K562 (cell line): ENCODE results near the gene EGLN3. TPM values are rescaled to one million over a fixed set of nuclear protein-coding genes. Genes with fewer than 3 reads are reported as not detected.
A peak's percentile ranks its signal among the peaks of the same experiment; 100 is the strongest.

Experiments used
- CAMTA2 ChIP-seq: fragments of 250-450 bp; sonication (Bioruptor Pico); conservative IDR thresholded peaks from 2 replicates; pipeline ENCODE4 v1.5.1; 2022
- ESRRB ChIP-seq: fragments of 250-450 bp; sonication (Bioruptor Pico); IDR thresholded peaks from 2 replicates; pipeline ENCODE4 v1.5.0; 2020; ENCODE audit warnings: mild to moderate bottlenecking, moderate library complexity, borderline replicate concordance
- FIP1L1 ChIP-seq: fragments of 200-400 bp; formaldehyde crosslinking; IDR thresholded peaks from 2 replicates; pipeline ENCODE4 v1.6.1; 2018; ENCODE audit warnings: mild to moderate bottlenecking, low read depth, low read length; ENCODE audit not compliant: poor library complexity, severe bottlenecking
- GMEB1 ChIP-seq: fragments of 250-450 bp; sonication (Bioruptor Pico); IDR thresholded peaks from 2 replicates; pipeline ENCODE4 v1.4.0; 2020; ENCODE audit warnings: mild to moderate bottlenecking
- HDAC1 ChIP-seq, 2 experiments: fragments of 450-650 bp; IDR thresholded peaks; 2 replicates each; pipeline ENCODE4 v1.6.1; 2016 to 2017; ENCODE audit warnings: inconsistent platforms in 1 of 2, mild to moderate bottlenecking in 1 of 2, moderate library complexity in 1 of 2
- JUND ChIP-seq, 2 experiments: IDR thresholded peaks; 2 replicates in 1 of 2; 3 replicates in 1 of 2; pipeline ENCODE4 v1.6.1; 2011; ENCODE audit warnings: borderline replicate concordance in 2 of 2, low read depth in 2 of 2, low read length in 2 of 2, improper control_type of control experiment in 1 of 2, missing biosample characterization in 1 of 2, missing genetic modification characterization in 1 of 2, missing genetic modification reagents in 1 of 2
- L3MBTL2 ChIP-seq: fragments of 450-650 bp; IDR thresholded peaks from 2 replicates; pipeline ENCODE4 v1.6.1; 2016; ENCODE audit warnings: mild to moderate bottlenecking, moderate library complexity
- PML ChIP-seq: IDR thresholded peaks from 2 replicates; pipeline ENCODE4 v1.6.1; 2012; ENCODE audit warnings: low read length, inconsistent platforms
- POLR2G ChIP-seq: fragments of 200-400 bp; formaldehyde crosslinking; IDR thresholded peaks from 2 replicates; pipeline ENCODE4 v1.6.1; 2017; ENCODE audit warnings: low read depth, mild to moderate bottlenecking, antibody characterized with exemption, low read length, moderate library complexity
- RB1 ChIP-seq: fragments of 450-650 bp; IDR thresholded peaks from 2 replicates; pipeline ENCODE4 v1.6.1; 2017; ENCODE audit warnings: low read depth, mild to moderate bottlenecking
- SRSF3 ChIP-seq: fragments of 200-400 bp; formaldehyde crosslinking; IDR thresholded peaks from 2 replicates; pipeline ENCODE4 v1.6.1; 2016; ENCODE audit warnings: mild to moderate bottlenecking, low read length, moderate library complexity; ENCODE audit not compliant: insufficient read depth
- TAF9B ChIP-seq: fragments of 450-650 bp; IDR thresholded peaks from 2 replicates; pipeline ENCODE4 v1.6.1; 2018; ENCODE audit warnings: mild to moderate bottlenecking; ENCODE audit not compliant: partially characterized antibody
- TCF3 ChIP-seq: sonication (generic); formaldehyde crosslinking; IDR thresholded peaks from 2 replicates; pipeline ENCODE4 v1.4.0; 2020; ENCODE audit warnings: mild to moderate bottlenecking, missing genetic modification reagents
- U2AF1 ChIP-seq: fragments of 200-400 bp; formaldehyde crosslinking; optimal IDR thresholded peaks from 2 replicates; pipeline ENCODE3; 2017; ENCODE audit warnings: mild to moderate bottlenecking, low read depth, low read length, moderate library complexity
- ZFP1 ChIP-seq: fragments of 450-650 bp; formaldehyde crosslinking; IDR thresholded peaks from 2 replicates; pipeline ENCODE4 v1.4.0; 2020; ENCODE audit warnings: mild to moderate bottlenecking, mixed read lengths
- ZNF12 ChIP-seq: sonication (generic); formaldehyde crosslinking; IDR thresholded peaks from 2 replicates; pipeline ENCODE4 v1.4.0; 2020; ENCODE audit warnings: mild to moderate bottlenecking, missing genetic modification reagents
- polyA plus RNA-seq, 8 experiments: library from polyadenylated mRNA; depleted of rRNA in 4 of 8; stranded (reverse) in 5 of 8; unstranded in 3 of 8; fragments of >200 nt; fragmentation: Nextera tagmentation in 2 of 8; fragmentation: Illumina TruSeq in 1 of 8; extraction: Ambion mirVana in 2 of 8; extraction: Trizol in 1 of 8; gene quantifications; 2 replicates each; pipeline versions ENCODE4 v1.2.1 to v1.2.3, GENCODE V29; 2011 to 2014; ENCODE audit warnings: inconsistent platforms in 1 of 8, missing spikeins in 1 of 8
- total RNA-seq, 7 experiments: library from RNA; depleted of rRNA in 6 of 7; stranded (reverse); fragments of >200 nt in 6 of 7; fragmentation: Illumina TruSeq in 2 of 7; extraction: Trizol in 2 of 7; gene quantifications; 2 replicates each; pipeline versions ENCODE4 v1.2.1 to v1.2.3, GENCODE V29; 2011 to 2021; ENCODE audit warnings: low replicate concordance in 1 of 7
- TF ChIP-seq, protein P1 (sequence below): fragments of 250-450 bp; sonication (Bioruptor Pico); IDR thresholded peaks from 2 replicates; pipeline ENCODE4 v1.9.0; 2021; ENCODE audit warnings: mild to moderate bottlenecking, inconsistent platforms
- TF ChIP-seq, protein P2 (sequence below), 2 experiments: fragments of 200-800 bp in 1 of 2; sonication (Bioruptor generic) in 1 of 2; sonication (generic) in 1 of 2; formaldehyde crosslinking in 1 of 2; IDR thresholded peaks in 1 of 2; conservative IDR thresholded peaks in 1 of 2; 2 replicates each; pipeline versions ENCODE4 v1.5.0 to v1.6.1; 2016 to 2020; ENCODE audit warnings: missing compliant biosample characterization in 1 of 2, missing genetic modification characterization in 1 of 2, missing genetic modification reagents in 1 of 2
- TF ChIP-seq, protein P3 (sequence below): fragments of 250-450 bp; sonication (Bioruptor Pico); IDR thresholded peaks from 2 replicates; pipeline ENCODE4 v1.8.0; 2022; ENCODE audit warnings: inconsistent platforms

Gene EGLN3
- total and polyA plus RNA-seq, 9 of the 15 experiments (the other 6 are each of a cell fraction or from before 2014, with no cell fraction given), result 2.5 to 87.6 (median 5.8) TPM

DNA sequence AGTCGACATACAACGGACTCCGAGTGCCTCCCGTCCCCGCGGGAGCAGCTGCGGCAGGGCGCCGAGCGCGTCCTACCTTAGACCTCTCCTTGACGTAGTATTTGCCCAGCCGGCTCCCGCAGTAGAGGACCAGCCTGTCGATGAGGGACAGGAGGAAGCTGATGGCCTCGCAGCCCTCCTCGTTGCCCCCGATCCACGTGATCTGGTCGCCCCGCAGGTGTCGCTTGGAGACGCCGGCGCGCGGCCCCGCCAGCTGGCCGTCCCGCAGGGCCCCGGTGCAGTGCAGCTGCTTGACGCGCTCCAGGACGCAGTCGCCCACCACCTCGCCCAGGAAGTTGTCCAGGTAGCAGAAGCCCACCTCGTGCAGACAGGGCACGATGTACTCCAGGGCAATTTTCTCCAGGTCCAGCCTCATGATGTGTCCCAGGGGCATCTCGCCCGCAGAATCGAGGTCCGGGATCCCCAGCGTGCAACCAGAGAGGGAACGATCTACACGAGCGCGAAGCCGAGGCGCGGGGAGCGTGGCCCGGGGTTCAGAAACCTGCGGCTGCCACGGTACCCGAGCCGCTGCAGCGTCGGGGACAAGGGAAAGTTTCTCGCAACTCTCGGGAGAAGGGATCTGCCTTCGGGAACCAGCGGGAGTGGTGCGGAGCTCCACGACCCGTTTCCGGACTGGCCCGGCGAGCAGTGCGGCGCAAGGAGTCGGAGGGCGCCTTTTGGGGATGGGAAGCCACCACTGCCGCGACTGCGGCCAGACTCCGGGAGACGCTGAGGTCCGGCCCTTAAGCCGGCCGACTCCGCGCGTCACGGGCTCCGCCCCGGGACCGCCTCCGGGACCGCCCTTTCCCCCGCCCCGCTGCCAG, at the start of gene EGLN3 (continued):
- no peak for TF ChIP-seq GMEB1
- peak; percentile 44 for TF ChIP-seq FIP1L1
- TF ChIP-seq U2AF1, result peak; percentile 25
- no peak for TF ChIP-seq ESRRB (CRISPR knock-in tag)
- TF ChIP-seq, protein P1, sequence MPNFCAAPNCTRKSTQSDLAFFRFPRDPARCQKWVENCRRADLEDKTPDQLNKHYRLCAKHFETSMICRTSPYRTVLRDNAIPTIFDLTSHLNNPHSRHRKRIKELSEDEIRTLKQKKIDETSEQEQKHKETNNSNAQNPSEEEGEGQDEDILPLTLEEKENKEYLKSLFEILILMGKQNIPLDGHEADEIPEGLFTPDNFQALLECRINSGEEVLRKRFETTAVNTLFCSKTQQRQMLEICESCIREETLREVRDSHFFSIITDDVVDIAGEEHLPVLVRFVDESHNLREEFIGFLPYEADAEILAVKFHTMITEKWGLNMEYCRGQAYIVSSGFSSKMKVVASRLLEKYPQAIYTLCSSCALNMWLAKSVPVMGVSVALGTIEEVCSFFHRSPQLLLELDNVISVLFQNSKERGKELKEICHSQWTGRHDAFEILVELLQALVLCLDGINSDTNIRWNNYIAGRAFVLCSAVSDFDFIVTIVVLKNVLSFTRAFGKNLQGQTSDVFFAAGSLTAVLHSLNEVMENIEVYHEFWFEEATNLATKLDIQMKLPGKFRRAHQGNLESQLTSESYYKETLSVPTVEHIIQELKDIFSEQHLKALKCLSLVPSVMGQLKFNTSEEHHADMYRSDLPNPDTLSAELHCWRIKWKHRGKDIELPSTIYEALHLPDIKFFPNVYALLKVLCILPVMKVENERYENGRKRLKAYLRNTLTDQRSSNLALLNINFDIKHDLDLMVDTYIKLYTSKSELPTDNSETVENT (CRISPR knock-in tag), result peak; percentile 81
- TF ChIP-seq RB1, result peak; percentile 45; the same call in 1 of the 2 replicates
- no peak for TF ChIP-seq CAMTA2
- peak; percentile 71 for TF ChIP-seq TAF9B
- TF ChIP-seq, protein P2, sequence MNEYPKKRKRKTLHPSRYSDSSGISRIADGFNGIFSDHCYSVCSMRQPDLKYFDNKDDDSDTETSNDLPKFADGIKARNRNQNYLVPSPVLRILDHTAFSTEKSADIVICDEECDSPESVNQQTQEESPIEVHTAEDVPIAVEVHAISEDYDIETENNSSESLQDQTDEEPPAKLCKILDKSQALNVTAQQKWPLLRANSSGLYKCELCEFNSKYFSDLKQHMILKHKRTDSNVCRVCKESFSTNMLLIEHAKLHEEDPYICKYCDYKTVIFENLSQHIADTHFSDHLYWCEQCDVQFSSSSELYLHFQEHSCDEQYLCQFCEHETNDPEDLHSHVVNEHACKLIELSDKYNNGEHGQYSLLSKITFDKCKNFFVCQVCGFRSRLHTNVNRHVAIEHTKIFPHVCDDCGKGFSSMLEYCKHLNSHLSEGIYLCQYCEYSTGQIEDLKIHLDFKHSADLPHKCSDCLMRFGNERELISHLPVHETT (CRISPR knock-in tag; conservative IDR thresholded peaks at IDR 0.05 in 1 of 2, IDR thresholded peaks at IDR 0.05 in 1 of 2), result no peak
- TF ChIP-seq, protein P3, sequence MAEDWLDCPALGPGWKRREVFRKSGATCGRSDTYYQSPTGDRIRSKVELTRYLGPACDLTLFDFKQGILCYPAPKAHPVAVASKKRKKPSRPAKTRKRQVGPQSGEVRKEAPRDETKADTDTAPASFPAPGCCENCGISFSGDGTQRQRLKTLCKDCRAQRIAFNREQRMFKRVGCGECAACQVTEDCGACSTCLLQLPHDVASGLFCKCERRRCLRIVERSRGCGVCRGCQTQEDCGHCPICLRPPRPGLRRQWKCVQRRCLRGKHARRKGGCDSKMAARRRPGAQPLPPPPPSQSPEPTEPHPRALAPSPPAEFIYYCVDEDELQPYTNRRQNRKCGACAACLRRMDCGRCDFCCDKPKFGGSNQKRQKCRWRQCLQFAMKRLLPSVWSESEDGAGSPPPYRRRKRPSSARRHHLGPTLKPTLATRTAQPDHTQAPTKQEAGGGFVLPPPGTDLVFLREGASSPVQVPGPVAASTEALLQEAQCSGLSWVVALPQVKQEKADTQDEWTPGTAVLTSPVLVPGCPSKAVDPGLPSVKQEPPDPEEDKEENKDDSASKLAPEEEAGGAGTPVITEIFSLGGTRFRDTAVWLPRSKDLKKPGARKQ, result no peak
- TF ChIP-seq HDAC1 (IDR thresholded peaks at IDR 0.05), result peak in 1 of 2 experiments; percentile 40; a peak in 2 of 4 replicates
- TF ChIP-seq POLR2G, result peak; percentile 99
- TF ChIP-seq JUND (IDR thresholded peaks at IDR 0.05; ENCODE audit: borderline replicate concordance, low read depth, low read length), result 0 out of 2 replicates have a peak, but pooled peaks have one; percentile 5
- peak; percentile 16; the same call in 1 of the 3 replicates for TF ChIP-seq JUND (tag; IDR thresholded peaks at IDR 0.05; ENCODE audit: borderline replicate concordance, low read depth, low read length)
- no peak for TF ChIP-seq SRSF3
- TF ChIP-seq L3MBTL2, result peak; percentile 72
- TF ChIP-seq ZNF12 (CRISPR knock-in tag), result no peak
- no peak for TF ChIP-seq TCF3
- no peak for TF ChIP-seq ZFP1 (CRISPR knock-in tag)
- TF ChIP-seq PML, result peak; percentile 54; the same call in 1 of the 2 replicates
